ENCODE measurements around the gene CXCL12.

CXCL12 gene

GRCh38 chr10:44385026-44385695 is at the start of gene CXCL12:
Gene CXCL12 (minus strand): TSS chr10:44385097. CDS start chr10:44385005, 92 bp downstream.
- DNase-seq (ENCODE audit: low read depth): no peak
- H3K4me3 ChIP-seq (replicated peaks; ENCODE audit: low read depth, low read length): peak within 1 kb of the TSS; percentile 82

DNA sequence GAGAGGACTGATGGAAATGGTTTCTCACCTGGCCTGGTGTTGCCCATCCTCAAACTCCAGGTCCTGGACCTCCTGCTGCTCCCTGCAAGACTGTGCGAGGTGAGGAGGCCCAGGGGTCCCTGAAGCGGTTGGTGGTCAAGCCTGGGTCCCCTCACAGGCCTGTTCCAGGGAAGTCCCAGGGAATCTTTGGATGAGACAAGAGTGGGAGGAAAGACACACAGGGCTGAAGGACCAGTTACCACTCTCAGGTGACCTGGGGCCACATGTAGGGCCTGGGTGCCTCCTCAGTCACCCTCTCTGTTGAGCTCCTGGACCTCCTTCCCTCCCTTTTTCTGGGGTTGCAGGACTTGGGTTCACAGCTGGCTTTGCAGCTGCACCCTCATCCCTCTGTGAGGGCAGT is 42.6 kb upstream of the CXCL12 start:
- TF ChIP-seq, protein P1, sequence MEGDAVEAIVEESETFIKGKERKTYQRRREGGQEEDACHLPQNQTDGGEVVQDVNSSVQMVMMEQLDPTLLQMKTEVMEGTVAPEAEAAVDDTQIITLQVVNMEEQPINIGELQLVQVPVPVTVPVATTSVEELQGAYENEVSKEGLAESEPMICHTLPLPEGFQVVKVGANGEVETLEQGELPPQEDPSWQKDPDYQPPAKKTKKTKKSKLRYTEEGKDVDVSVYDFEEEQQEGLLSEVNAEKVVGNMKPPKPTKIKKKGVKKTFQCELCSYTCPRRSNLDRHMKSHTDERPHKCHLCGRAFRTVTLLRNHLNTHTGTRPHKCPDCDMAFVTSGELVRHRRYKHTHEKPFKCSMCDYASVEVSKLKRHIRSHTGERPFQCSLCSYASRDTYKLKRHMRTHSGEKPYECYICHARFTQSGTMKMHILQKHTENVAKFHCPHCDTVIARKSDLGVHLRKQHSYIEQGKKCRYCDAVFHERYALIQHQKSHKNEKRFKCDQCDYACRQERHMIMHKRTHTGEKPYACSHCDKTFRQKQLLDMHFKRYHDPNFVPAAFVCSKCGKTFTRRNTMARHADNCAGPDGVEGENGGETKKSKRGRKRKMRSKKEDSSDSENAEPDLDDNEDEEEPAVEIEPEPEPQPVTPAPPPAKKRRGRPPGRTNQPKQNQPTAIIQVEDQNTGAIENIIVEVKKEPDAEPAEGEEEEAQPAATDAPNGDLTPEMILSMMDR (IDR thresholded peaks at IDR 0.05; ENCODE audit: low read length, missing control alignments): no peak
- H3K4me3 ChIP-seq (replicated peaks; ENCODE audit: low read depth, low read length): no peak overlapping the region
- no peak for DNase-seq (ENCODE audit: low read depth)

More at GRCh38 chr10:44385026-44385695, at the start of gene CXCL12:
- TF ChIP-seq, protein P1 (IDR thresholded peaks at IDR 0.05; ENCODE audit: low read length, missing control alignments): no peak

DNA sequence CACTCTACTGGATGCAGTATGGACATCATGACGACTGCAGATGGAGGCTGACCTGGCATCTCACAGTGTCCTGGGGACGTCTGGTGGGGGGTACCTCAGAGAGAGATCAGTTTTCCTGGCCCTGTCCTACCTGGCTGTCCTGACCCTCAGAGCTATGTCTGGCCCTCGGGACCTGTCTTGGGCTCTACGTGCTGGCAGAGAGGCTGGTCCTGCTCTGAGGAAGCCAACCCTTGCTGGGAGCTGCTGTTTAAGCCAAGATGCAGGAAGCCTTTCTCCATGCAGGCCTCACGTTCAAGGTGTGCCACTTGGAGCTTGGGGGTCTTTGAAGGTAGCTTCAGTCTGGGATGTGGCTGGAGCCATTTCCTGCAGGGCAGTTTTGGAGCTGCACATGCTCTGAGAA is 42.1 kb upstream of the CXCL12 start:
- TF ChIP-seq, protein P1 (IDR thresholded peaks at IDR 0.05; ENCODE audit: low read length, missing control alignments): no peak
- H3K4me3 ChIP-seq (replicated peaks; ENCODE audit: low read depth, low read length): no peak overlapping the region
- DNase-seq (ENCODE audit: low read depth): no peak

DNA sequence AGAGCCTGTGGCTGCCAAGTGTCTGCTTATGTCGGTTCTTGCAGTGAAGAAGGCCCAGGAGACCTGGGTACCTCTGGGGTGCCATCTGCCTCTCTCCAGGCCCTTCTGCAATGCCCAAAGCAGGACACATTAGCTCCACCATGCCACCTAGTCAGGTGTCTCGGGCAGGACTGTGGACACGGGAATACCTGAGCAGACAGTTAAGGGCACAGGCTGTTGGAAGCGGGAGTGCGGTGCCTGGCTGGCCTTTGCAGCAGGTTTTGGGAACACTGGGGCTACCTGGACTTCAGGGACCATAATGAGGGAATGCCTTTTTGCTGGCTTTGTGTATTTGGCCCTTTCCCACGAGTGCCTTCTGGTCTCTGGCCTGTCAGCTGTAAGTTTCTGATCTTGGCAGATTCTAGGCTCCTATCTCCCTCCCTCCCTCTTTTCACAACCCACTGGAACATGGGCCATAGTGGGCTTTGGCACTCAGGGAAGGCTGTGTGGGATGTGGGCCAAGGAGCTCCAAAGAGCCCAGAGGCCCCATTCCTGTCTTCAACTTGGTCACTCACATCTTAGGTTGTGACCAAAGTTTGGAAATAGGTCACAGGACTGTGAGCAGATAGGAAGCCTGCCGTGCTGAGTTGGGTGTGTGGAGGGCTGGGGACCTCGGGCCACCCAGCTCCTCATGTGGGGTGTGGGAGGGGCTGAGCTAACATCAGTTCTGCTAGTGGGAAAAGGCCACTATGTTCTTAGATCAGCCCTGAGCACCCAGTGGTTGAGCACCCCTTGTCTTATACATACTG is 41.5 kb upstream of the CXCL12 start:
- TF ChIP-seq, protein P1 (IDR thresholded peaks at IDR 0.05; ENCODE audit: low read length, missing control alignments): no peak
- no peak for DNase-seq (ENCODE audit: low read depth)
- H3K4me3 ChIP-seq (replicated peaks; ENCODE audit: low read depth, low read length): no peak overlapping the region

DNA sequence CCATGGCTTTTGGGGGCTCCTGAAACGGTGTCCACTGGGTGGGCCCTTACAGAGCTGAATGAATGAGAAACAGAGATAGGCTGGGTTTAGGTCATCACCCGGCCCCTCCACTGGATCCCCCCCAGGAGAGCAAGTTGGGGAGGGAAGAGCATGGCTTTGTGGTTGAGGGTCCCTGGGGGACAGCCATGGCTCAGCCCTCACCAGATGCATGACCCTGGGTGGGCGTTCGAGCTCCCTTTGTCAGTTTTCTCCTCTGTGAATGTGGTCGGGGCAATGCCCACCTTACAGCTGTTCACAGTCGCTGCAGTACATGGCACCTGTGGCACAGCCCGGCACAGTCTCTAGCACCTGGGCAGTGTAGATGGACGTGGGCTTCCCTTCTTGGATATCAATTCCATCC is 40.6 kb upstream of the CXCL12 start:
- DNase-seq (ENCODE audit: low read depth): no peak
- TF ChIP-seq, protein P1 (IDR thresholded peaks at IDR 0.05; ENCODE audit: low read length, missing control alignments): no peak

GRCh38 chr10:44424957-44425356 is 40.1 kb upstream of the CXCL12 start:
- TF ChIP-seq, protein P1 (IDR thresholded peaks at IDR 0.05; ENCODE audit: low read length, missing control alignments): no peak

More for the DNA sequence above, 40.6 kb upstream of the CXCL12 start:
- no peak overlapping the region for H3K4me3 ChIP-seq (replicated peaks; ENCODE audit: low read depth, low read length)

More at GRCh38 chr10:44424957-44425356, 40.1 kb upstream of the CXCL12 start:
- H3K4me3 ChIP-seq (replicated peaks; ENCODE audit: low read depth, low read length): no peak overlapping the region
- DNase-seq (ENCODE audit: low read depth): no peak

Data from fibroblast of pulmonary artery (primary cell).